ENCODE measurements around the gene FDXR.

FDXR gene

DNA sequence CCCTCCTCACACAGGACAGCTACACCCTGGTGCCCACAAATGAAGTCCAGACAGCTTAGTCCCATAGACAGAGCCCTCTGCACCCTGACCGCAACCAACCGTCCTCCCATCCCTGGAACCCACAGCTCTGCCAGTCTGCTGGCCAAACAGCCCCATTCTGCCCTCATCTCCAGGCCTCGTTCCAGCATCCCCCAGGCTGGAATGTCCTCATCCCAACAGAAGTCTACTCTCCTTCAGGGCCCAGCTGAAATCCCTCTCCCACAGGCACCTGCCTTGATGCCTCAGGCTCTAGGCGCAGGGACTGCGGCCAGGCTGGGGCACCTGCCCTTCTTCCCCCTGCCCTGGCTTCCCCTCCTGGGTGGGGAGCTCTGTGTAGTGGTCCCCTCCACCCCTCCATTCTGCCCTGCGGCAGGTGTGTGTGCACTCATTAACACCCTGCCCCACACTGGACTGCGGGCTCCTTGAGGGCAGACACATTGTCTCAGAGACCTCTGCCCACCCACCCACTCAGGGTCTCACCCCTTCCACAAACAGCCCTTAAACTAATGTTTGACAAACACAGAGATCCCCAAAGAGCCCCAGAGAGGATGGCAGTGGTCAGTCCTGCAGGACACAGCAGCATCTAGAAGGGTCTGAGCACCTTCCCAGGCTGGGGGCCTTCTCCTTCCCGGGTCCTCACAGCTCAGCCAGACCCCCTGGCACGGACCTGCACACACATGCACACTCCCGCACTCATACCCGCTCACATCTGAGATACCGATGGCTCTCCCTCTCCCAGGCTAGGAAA, 13.9 kb downstream of the FDXR start:
- no peaks in the 10 kb centered on the region for H3K9me3 ChIP-seq
- no peaks in the 10 kb centered on the region for H3K36me3 ChIP-seq
- H3K27me3 ChIP-seq = peaks cover 100% of the 10 kb centered on the region
- TF ChIP-seq, protein P1, sequence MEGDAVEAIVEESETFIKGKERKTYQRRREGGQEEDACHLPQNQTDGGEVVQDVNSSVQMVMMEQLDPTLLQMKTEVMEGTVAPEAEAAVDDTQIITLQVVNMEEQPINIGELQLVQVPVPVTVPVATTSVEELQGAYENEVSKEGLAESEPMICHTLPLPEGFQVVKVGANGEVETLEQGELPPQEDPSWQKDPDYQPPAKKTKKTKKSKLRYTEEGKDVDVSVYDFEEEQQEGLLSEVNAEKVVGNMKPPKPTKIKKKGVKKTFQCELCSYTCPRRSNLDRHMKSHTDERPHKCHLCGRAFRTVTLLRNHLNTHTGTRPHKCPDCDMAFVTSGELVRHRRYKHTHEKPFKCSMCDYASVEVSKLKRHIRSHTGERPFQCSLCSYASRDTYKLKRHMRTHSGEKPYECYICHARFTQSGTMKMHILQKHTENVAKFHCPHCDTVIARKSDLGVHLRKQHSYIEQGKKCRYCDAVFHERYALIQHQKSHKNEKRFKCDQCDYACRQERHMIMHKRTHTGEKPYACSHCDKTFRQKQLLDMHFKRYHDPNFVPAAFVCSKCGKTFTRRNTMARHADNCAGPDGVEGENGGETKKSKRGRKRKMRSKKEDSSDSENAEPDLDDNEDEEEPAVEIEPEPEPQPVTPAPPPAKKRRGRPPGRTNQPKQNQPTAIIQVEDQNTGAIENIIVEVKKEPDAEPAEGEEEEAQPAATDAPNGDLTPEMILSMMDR (IDR thresholded peaks at IDR 0.05) = no peak
- H3K4me1 ChIP-seq (ENCODE audit: control insufficient read depth in 1 of 2, insufficient read depth in 1 of 2, low read depth in 1 of 2, low read length in 1 of 2) = peaks cover 6 to 21% of the 10 kb centered on the region in 2 experiments
- no peak overlapping the region for H3K27ac ChIP-seq
- H3K4me3 ChIP-seq (ENCODE audit: low read depth in 1 of 2, low read length in 1 of 2) = no peak overlapping the region

DNA sequence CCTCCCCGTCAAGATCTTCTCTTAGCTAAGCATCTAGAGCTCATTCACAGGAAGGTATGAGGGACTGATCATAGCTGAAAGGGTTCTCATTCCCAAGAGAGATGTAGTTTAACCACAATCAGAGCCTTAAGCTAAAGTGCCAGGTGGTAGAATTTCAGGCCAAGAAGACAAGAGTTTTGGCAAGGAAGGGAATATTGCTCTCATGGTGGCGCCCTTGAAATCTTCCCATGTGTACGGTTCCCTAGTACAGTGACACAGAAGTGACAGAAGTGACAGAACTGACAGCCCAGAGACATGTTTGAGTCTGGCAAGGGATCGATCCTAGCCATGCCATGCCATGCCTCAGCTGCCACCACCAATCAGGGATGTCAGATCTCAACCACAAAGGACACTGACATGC, 15.6 kb downstream of the FDXR start:
- Histone ChIP-seq H3K27me3 (peaks cover 100% of the 10 kb centered on the region), H3K4me1 (ENCODE audit: control insufficient read depth in 1 of 2, insufficient read depth in 1 of 2, low read depth in 1 of 2, low read length in 1 of 2) (peaks cover 5 to 20% of the 10 kb centered on the region in 2 experiments), H3K27ac (no peak overlapping the region), H3K9me3 (no peaks in the 10 kb centered on the region), H3K36me3 (no peaks in the 10 kb centered on the region), H3K4me3 (ENCODE audit: low read depth in 1 of 2, low read length in 1 of 2) (no peak overlapping the region)
- TF ChIP-seq, protein P1 (IDR thresholded peaks at IDR 0.05) = no peak

DNA sequence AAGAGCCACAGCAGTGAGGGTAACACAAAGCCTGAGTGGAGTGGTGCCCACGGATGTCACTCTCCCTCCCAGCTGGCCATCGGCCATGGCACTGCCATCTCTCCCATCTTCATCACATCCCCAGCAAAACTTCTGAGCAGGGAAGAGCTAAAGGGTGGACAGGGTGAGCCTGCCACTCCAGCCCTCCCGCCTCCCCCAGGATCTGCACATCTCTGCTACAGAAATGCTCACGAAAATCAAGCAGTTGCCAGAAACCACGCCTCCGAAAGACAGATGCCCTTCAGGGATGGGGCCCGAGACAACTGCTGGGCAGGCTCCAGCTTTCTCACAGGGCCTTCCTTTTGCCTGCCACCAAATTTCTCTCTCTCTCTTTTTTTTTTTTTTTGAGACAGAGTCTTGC, 16.7 kb downstream of the FDXR start:
- Histone ChIP-seq H3K4me1 (ENCODE audit: control insufficient read depth in 1 of 2, insufficient read depth in 1 of 2, low read depth in 1 of 2, low read length in 1 of 2) (peaks cover 0 to 12% of the 10 kb centered on the region in 2 experiments), H3K36me3 (no peaks in the 10 kb centered on the region), H3K4me3 (ENCODE audit: low read depth in 1 of 2, low read length in 1 of 2) (no peak overlapping the region), H3K27ac (no peak overlapping the region), H3K27me3 (peaks cover 100% of the 10 kb centered on the region), H3K9me3 (no peaks in the 10 kb centered on the region)
- TF ChIP-seq, protein P1 (IDR thresholded peaks at IDR 0.05) = no peak

DNA sequence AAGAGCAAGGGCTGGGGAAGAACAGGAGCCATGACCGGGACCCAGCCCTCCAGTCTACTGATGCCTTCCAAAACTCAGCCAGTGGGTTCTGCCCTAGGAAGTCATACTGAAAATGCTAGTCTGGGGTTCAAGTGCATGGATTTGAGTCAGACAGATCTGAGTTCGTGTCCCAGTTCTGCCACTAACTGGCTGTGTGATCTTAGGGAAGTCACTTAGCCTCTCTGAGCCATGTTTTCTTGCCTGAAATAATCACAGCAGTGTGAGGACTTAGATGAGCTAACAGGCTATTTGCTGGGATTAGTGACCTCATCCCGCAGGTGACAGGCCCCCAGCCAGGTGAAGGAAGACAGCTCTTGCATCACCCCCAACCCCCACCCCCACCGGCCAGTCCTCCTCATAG, 17.5 kb downstream of the FDXR start:
- no peak overlapping the region for H3K27ac ChIP-seq
- TF ChIP-seq, protein P1 (IDR thresholded peaks at IDR 0.05) = no peak
- H3K27me3 ChIP-seq = peaks cover 100% of the 10 kb centered on the region
- no peaks in the 10 kb centered on the region for H3K36me3 ChIP-seq
- H3K4me3 ChIP-seq (ENCODE audit: low read depth in 1 of 2, low read length in 1 of 2) = no peak overlapping the region
- no peaks in the 10 kb centered on the region for H3K9me3 ChIP-seq
- peaks cover 0 to 8% of the 10 kb centered on the region in 2 experiments for H3K4me1 ChIP-seq (ENCODE audit: control insufficient read depth in 1 of 2, insufficient read depth in 1 of 2, low read depth in 1 of 2, low read length in 1 of 2)

DNA sequence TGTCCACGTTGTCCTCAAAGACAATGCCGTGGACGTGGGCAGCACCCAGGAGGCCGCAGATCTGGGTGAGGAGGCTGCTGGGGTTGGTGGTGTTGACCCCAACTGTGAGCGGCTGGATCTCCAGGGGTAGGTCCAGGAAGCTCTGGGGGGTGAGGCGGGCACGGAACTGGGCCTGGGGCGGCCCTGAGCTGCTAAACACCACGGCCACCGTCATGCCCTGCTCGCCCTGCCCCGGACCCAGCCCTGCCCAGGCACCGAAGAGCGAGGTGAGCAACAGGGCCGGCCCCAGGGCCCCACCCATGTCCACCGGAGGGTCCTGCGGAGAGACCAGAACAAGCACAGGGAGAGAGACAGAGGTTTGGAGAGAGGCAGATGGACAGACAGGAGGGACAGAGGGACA, 18.0 kb downstream of the FDXR start:
- TF ChIP-seq, protein P1 (IDR thresholded peaks at IDR 0.05) = no peak
- Histone ChIP-seq H3K4me1 (ENCODE audit: control insufficient read depth in 1 of 2, insufficient read depth in 1 of 2, low read depth in 1 of 2, low read length in 1 of 2) (peaks cover 0 to 5% of the 10 kb centered on the region in 2 experiments), H3K9me3 (no peaks in the 10 kb centered on the region), H3K36me3 (no peaks in the 10 kb centered on the region), H3K27me3 (peaks cover 100% of the 10 kb centered on the region), H3K4me3 (ENCODE audit: low read depth in 1 of 2, low read length in 1 of 2) (no peak overlapping the region), H3K27ac (no peak overlapping the region)
